ENCODE data around the gene MKX.

The MKX gene

DNA sequence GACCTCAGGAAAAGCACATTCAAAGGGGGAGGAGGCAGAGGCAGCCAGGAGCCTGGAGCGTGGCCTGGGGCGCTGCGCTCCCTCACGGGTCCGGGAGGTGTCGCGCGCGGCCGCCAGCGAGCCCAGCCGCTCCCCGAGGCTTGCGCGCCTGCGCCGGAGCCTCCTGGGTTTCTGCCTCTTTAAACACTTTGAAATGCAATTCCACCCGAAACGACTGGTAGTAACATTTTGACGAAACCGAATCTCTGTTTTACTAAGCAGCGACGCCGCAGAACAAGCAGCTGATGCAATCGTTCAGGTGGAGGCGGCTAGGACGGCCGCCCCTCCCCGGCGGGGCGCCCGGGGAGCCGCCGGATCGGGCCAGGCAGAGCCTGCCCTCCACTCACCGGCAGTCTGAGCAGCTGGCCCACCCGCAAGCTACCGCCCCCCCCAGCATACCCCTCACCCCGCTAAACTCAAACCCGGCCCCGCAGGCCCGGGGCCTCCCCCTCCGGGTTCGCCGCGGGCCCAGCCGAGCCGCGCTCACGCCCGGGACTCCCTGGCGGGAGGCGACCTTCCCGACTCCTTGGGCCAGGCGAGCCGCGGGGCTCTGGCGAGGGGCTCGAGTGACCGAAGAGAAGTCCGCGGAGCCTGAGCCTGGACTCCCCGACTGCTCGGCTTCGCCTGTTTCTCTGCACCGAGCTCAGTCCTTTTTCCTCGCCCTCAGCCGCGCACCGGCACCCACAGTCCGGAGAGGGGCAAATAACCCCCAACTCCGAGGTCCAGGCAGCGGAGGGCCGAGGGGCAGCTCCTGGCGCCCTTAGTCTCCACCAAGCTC lies 3.2 kb downstream of the MKX start:
- peak; percentile 41 for DNase-seq (ENCODE audit: low spot score)

DNA sequence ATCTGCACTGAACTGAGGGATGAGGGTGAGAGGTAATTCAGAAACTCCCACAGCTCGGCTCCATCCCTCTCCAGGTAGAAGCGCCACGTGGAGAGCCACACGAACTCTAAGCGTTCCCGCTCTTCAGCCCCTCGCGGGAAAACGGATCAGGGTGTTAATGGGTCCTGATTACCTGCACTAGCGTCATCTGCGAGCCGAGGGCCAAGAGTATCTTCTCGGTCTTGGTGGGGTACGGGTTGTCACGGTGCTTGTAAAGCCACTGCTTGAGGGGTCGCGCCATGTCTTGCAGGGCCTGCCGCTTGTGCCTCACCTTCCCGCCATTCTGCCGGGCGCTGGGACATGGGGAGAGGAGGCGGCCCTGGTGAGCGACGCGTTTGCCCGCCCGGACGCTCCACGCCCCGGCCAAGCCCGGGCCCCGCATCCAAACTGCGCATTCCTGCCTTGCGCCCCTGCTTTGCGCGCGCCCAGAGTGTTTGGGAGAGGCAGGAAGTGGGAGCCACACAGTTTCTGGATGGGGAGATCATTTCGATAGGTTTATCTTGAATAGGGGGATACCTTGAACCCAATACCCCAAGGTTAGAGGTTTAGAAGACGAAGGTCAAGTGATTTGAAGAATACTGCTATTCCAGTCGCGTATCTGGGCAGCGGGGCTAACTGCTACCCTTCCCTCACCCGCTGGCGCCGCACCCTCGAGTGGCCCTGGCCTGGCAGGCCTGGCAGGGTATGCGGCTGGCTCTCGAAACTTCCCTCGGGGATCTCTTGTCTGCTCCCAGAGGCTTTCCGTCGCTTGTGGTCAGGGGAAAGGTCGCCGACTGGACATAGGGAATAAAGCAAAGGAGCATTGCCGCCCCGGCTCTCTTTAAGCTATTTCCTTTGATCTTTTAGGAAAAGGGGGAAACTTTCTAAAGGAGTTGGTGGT lies 4.2 kb downstream of the MKX start:
- DNase-seq (ENCODE audit: low spot score) = no peak

DNA sequence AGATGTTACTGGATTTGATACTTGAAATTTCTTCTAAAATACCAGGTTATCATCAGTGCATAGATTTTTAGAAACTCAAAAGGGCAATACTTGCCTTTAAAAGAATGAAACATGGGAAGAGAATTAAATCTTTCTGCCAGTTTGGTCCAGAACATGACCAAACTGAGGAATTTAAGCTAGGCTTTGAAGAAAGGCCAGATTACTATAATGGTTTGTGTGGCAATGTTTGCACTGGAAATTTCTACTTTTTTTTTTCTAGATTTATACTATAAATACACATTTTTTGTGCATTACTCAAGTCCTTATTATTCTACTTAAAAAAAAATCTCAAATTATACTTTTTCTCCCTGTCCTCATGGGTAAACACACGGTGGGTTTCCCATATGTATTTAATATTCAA lies 9.2 kb downstream of the MKX start:
- DNase-seq (ENCODE audit: low spot score) = no peak

DNA sequence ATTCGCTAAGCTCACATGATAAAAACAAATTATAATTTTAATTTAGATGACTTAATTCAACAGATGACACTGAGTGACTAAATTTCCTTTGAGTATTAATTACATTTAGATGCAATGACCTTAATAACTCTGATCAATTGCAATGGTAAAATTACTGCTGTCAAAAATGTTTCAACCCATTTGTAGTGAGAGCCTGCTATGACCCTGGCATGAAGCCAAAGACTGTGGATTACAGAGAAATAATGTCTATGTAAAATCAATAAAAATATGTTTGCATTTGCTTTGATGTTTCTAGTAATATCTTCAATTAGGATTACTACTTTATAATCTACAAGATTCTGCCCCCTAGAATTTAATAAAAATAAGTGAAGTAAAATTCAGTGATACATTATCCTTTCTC lies 15.6 kb downstream of the MKX start:
- DNase-seq (ENCODE audit: low spot score) = no peak

DNA sequence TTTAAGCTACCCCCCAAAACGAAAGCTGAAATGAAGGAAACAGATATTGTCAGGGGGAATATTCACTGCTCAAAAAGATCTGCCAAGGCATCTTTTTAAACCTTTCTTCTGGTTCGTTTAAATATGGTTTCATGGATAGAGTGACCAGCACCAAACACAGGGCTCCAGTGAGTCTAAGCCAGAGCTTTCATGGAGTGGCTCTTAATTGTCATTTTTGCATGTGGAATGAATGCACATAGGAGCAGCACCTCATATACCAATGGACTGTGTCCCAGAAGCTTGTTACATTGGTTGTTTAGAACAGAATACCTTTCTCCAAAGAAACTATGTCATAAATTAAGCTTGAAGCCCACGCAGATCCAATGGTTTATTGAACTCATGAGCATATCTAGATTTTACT lies 17.3 kb downstream of the MKX start:
- no peak for DNase-seq (ENCODE audit: low spot score)

DNA sequence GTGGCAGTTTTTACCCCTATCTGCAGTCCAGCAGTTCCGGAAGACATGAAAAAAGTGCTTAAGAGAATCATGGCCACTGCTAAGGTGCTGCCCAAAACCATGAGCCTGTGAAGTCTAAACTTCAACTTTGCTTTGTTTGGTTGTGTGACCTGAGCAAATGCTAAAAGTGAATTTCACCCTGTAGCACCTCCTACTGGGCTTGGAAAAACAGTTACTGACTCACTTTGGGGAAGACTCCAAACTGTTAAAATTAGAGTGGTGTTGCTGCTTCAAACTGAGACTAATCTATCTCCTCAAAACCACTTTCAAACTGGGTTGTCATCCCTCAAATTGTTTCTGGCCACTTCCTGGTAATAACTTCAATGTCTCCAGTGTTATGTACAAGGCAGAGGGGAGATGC lies 21.3 kb downstream of the MKX start:
- no peak for DNase-seq (ENCODE audit: low spot score)

DNA sequence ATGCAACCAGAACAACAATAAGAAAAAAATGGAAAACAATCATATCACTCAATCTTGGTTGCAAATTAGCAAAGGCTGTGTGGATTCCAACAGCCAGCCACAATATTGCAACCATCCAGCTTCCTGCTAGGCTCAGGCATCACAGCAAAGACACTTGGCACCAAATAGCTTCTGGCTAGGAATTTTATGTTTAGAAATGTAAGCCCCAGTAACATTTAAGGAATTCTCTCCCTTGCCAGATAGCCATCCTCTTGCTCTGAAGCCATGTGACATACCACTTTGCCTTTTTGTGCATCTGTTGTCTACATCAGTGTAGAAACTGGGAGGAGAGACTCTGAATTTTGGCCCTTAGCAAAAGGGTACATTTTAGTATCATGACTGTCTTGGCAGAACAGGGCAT lies 22.2 kb downstream of the MKX start:
- no peak for DNase-seq (ENCODE audit: low spot score)

DNA sequence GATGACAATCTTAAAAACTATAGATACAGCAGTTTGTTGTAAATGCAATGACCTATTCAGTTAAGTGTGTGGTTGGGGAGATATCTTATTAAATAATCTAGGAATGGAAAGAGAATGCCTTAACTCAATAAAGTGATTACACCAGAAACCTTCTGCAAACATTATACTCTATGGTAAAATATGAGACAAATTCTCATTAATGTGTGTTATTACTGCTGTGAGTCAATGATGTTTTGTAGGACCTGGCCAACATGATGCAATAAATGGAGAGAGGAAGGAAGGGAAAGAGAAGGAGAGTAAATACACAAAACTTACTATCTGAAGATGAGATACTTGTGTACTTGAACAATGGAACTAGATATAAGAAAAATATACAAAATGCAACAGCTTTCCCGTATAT lies 25.1 kb downstream of the MKX start:
- DNase-seq (ENCODE audit: low spot score) = no peak

DNA sequence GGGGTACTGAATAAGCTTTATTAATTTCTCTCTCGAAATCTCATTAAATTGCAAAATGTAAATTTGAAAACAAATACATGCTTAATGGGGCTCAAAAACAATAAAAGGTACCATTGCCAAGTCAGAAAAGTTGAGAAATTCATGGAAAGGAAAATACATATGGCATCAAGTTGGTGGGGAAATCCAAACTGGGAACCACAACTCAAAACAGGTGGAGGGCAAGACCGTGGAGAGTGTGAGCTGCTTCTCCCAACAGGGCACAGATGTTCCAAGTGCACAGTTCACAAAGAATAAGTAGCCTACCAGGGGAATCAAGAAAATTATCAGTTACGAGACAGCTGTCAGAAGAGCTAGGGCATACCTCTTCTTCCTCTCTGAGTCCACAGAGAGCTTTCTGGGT lies 26.6 kb downstream of the MKX start:
- no peak for DNase-seq (ENCODE audit: low spot score)

DNA sequence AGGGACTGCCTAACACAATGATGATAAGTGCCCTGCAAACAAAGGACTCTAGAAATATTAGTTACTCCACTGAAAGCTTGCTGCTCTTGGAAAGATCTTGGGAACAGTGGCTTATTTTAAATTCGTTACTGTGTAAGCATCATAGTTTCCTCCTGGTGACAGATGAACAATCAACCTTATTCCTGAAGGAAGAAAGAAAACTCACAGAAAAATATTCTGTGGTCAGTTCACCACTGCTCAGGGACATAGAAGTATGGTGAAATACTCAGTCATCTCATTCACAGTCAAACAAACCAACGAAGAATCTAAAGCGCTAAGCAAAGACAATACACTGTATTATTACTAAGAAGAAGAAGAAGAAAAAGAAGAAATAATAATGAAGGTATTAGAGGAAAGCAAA lies 27.8 kb downstream of the MKX start:
- DNase-seq (ENCODE audit: low spot score) = no peak

DNA sequence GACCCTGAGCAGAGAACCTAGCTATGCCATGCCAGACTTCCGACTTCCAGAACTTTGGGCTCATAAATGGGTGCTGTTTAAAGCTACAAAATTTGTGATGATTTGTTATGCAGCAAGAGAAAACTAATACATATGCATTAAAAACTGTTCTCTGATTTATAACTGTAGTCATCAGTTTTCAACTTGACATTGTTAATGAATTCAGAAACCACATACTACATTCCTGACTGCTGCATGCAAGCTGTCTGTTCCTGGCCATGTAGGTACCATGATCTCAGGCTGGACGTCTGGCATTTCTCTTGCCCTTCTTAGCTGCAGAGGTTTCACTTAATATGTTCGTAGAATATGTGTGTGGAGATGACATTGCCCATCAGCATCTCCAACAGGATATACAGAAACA lies 28.4 kb downstream of the MKX start:
- DNase-seq (ENCODE audit: low spot score) = no peak

DNA sequence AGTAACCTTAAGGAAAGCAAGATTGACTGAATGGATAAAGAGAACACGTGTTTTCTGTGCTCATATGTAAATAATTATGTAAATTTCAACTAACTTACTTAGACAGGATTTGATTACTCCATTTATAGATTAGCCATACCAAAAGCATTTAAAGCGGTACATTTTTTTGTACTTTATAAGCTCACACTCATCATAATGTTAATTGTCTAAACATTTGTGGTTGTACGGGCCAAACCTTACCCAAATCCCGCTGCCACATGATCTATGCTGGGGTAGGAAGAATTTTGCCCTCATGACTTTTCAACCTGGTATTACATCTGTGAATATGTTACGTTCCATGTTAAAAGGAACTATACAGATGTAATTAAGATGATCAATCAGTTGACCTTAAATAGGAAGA lies 29.1 kb downstream of the MKX start:
- no peak for DNase-seq (ENCODE audit: low spot score)

DNA sequence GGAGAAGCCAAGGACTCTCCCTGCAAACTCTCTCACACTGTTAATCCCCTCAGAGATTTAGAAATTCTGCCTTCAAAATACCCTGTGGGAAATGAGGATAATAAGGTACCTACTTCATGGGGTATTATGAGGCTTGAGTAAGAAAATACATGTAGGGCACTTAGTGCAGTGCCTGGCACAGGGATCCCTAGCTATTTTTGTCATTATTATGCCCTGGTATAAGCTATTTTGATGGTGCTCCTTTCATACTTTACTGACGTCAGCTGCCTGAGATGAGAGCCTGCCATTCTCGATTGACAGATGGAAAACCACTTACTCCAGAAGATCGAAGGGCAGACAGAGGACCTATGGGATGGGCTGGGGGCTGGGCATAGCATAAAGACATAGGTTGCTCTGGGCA lies 30.1 kb downstream of the MKX start:
- DNase-seq (ENCODE audit: low spot score) = no peak

DNA sequence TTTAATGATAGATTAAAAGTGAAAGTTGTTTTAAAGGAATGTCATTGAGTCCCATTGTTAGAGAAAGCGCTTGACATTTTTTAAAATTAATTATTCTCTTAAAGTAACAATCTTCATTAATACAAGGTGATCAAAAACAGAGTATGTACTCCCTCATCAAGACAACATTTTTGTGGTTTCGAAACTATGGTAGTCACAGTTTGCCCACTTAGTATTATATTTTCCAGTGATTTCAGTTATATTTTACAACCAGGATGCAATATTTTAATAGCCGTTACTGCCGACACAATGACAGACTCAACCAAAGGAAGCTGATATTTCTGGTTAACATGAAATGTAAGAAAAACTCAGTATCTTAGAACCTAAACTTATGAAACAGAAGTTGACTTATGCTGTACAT lies 31.3 kb downstream of the MKX start:
- no peak for DNase-seq (ENCODE audit: low spot score)

DNA sequence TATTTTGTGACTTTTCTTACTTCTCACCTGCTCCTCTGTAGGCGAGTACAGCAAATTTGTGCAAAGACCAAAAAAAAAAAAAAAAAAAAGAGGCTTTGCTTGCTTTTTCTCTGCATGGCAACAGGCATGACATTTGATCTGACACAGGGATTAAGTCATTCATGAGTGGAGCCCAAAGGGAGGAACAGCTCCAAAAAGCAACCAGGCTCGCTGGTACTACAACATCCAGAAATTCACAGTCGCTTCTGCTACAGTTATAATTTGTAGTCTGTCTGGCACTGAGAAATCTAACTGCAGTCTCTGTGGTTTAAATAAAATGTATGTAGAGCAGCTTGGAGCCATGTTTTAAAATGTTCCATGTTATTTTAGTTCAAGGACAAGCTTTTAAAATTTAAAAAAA lies 31.7 kb downstream of the MKX start:
- no peak for DNase-seq (ENCODE audit: low spot score)

DNA sequence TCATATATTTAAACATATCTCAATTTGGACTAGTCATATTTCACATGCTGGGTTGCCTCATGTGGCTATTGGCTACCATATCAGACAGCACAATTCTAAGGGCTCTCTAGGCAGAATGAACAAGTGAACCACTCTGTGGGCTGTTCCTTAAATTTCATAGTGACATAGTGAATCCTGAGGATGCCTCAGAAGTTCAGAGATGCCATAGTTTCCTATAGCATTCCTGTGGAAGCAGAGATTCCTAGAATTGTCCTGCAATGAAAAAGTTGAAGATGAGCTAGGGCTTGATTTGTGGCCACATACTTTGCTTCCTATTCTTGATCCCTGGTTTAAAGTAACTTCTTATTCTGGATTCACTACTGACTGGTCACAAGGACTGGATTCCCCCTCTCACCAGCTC lies 35.6 kb downstream of the MKX start:
- DNase-seq (ENCODE audit: low spot score) = no peak

DNA sequence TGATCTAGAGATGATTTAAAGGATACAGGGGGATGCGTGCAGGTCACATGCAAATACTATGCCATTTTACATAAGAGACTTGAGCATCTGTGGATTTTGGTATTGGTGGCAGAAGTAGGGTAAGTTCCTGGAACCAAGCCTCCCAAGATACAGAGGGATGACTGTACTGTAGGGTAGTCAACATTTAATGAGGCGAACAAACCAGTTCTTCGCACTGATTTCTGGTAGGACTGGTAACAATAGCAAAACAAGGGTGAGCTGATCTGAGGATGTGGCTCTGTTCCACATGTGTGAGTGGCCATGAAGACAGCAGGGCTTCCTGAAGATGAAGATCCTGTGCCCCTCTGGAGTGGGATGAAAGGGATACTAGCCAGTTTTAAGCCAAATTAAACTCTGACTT lies 36.3 kb downstream of the MKX start:
- no peak for DNase-seq (ENCODE audit: low spot score)

DNA sequence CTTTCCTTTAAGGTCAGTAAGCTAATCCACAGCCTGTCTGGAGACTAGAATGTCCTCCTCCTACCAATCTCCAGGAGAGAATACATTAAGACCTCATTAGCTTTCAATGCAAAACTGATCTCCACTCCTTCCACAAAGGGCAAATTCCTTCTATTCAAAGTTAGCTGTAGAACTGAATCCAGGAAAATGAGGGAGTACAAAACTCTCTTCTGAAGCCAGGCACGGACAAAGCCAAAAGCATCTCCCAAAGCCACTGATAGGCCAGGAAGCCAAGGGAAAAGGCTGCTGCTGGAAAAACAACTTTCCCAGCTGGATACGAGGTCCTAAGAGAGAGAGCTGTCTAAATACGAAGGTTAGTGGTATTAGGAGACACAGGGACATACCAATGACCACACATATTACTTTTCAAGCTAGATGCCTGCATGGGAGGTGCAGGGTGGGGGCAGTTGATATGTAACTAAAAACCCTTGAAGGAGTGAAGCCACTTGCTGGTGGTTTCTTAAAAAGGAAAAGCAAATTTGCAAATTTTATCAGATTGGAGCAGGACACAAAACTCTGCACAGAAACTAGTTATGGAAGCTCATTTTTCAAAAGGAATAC lies 43.6 kb downstream of the MKX start:
- DNase-seq (ENCODE audit: low spot score) = no peak

DNA sequence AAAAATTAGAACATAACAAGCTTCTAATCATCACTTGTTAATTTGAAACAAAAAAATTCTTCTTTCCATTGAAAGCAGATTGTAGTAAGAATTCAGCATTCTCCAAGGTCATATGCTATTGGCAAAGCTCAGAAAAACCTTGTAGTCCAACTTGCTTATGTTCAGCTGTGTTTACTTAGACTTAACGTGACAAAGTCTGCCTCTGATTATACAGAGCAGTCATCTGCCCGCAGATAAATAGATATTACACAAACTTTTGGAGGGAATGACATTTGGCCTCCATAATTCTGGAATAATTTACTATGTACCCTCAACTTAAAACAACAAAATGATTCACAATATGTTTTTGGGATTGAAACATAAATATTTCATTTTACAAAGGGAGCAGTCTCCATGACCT lies 45.8 kb downstream of the MKX start:
- DNase-seq (ENCODE audit: low spot score) = no peak

DNA sequence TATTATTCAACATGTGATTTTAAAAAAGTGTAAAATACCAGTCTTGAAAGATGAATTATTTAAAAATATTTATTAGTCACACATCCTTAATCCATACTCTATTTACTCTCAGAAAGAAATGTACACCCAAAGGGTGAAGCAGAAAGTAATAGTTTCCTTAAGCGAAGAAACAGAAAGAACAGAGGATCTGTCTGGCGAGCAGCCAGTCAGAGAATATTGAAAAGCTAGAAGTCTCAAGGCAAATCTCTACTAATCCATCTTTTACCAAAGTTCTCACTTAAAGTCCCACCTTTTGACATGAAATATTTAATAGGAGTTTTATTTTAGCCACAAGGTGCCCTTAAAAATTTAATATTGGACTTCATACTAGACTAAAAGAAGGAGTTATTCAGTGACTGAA lies 46.7 kb downstream of the MKX start:
- no peak for DNase-seq (ENCODE audit: low spot score)

DNA sequence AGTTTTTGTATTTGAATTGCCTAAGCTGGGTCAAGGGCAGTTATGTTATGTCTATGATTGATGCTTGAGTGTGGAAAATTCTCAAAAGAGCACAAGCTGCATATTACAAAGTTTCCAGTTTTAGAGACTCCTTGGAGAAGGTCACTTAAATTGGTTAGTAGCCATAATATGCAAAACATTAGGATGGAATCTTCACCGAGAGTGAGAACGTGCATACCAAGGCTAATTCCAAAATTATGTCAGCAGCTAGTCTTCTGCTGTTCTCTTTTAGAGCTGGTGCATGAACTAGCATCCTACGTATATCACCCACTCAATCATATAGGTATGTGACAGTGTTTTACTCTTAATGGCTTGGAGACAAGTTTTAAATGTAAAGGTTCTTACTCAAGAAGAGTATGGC lies 49.2 kb downstream of the MKX start:
- DNase-seq (ENCODE audit: low spot score) = no peak

DNA sequence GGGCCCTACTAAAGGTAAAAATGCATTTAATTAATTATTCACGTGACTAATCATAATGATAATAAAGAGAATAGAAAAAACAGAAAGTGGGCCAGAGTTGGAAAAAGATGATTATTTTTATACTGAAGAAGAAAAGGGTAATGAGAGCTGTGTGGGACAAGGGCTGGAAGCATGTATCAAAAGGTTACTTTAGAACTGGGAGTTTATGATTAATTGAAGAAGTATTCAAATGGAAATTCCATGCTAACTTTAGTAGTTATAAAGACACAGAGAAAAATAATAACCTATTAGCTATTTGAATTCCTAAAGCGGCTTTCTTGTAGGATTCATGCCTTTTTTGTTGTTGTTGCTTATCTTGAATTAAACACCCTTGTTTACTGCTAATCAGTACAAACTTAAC lies 49.9 kb downstream of the MKX start:
- DNase-seq (ENCODE audit: low spot score) = no peak

DNA sequence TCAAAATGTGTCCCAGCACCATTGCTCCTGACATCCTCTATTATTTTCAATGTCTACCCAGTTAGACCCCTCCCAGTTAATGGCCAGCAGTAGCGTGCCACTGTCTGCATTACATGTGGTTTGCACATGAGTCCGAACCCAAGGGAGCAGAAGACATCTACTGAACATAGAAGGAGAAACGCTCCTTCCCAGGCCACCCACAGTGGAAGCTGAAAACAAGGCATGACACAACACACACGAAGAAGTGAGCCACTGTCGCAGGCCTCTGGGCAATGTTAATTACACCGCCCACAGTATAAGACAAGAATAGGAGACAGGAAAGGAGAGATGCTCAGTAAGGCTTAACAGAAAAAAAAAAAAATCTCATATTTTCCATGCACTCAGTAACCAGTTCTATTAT lies 50.5 kb downstream of the MKX start:
- no peak for DNase-seq (ENCODE audit: low spot score)

Data from pons (tissue), 1 donor.